Measurements from ENCODE around the gene BTN3A1. TPM values are rescaled to one million over a fixed set of nuclear protein-coding genes. Genes with fewer than 3 reads are reported as not detected.
"Not testable (repeated sequence)": the region's sequence is repeated elsewhere in the genome, so short reads cannot be mapped to it uniquely, and the experiment has no call there.

Gene BTN3A1
- total RNA-seq, 2 experiments from 2014 or later, result 100 to 103 TPM

- no peaks in the 10 kb centered on the region for H3K27me3 Mint-ChIP-seq
- CTCF ChIA-PET, result no interaction called here
- DNase-seq, result peak; percentile 59
- POLR2A ChIA-PET, result interaction anchor here (1.0 to 1.3 kb wide), 3 partner anchors 10 to 119 kb away, joined by 3 to 5 read pairs (median 3); no protein-coding TSS in a partner anchor
- peaks cover 35% of the 10 kb centered on the region for H3K36me3 Mint-ChIP-seq (ENCODE audit: low read depth)
- peak overlapping the region; percentile 59 for H3K27ac Mint-ChIP-seq
- no peak overlapping the region for H3K4me3 Mint-ChIP-seq
- H3K4me1 Mint-ChIP-seq, result peaks cover 19% of the 10 kb centered on the region
- peaks cover 20% of the 10 kb centered on the region for H3K9me3 Mint-ChIP-seq
Measured at GRCh38 chr6:26421259-26422144, 19.4 kb downstream of the BTN3A1 start.

- CTCF ChIA-PET, result no interaction called here
Measured at GRCh38 chr6:26422329-26422728, 20.3 kb downstream of the BTN3A1 start.

GRCh38 chr6:26426691-26427450 is 24.8 kb downstream of the BTN3A1 start:
- Mint-ChIP-seq H3K36me3 (ENCODE audit: low read depth) (peaks cover 37% of the 10 kb centered on the region), H3K9me3 (no peaks in the 10 kb centered on the region), H3K27ac (no peak overlapping the region), H3K4me3 (no peak overlapping the region), H3K27me3 (no peaks in the 10 kb centered on the region), H3K4me1 (peaks cover 25% of the 10 kb centered on the region)
- no peak for DNase-seq
- CTCF ChIA-PET, result no interaction called here
- POLR2A ChIA-PET, result interaction anchor here (1.1 to 1.2 kb wide), 2 partner anchors 15 to 47 kb away, joined by 3 read pairs; no protein-coding TSS in a partner anchor

More at GRCh38 chr6:26422329-26422728, 20.3 kb downstream of the BTN3A1 start:
- Mint-ChIP-seq H3K36me3 (ENCODE audit: low read depth) (peaks cover 37% of the 10 kb centered on the region), H3K9me3 (peaks cover 13% of the 10 kb centered on the region), H3K4me1 (peaks cover 24% of the 10 kb centered on the region), H3K27ac (no peak overlapping the region), H3K4me3 (no peak overlapping the region), H3K27me3 (no peaks in the 10 kb centered on the region)
- no peak for DNase-seq
- POLR2A ChIA-PET, result no interaction called here

GRCh38 chr6:26427451-26427809 is 25.4 kb downstream of the BTN3A1 start:
- ChIA-PET POLR2A (no interaction called here), CTCF (no interaction called here)
- DNase-seq, result no peak
- peaks cover 40% of the 10 kb centered on the region for H3K36me3 Mint-ChIP-seq (ENCODE audit: low read depth)
- no peak overlapping the region for H3K4me3 Mint-ChIP-seq
- peaks cover 21% of the 10 kb centered on the region for H3K4me1 Mint-ChIP-seq
- H3K9me3 Mint-ChIP-seq, result no peaks in the 10 kb centered on the region
- H3K27me3 Mint-ChIP-seq, result no peaks in the 10 kb centered on the region
- no peak overlapping the region for H3K27ac Mint-ChIP-seq

- Mint-ChIP-seq H3K4me3 (no peak overlapping the region), H3K27ac (no peak overlapping the region), H3K9me3 (no peaks in the 10 kb centered on the region), H3K27me3 (no peaks in the 10 kb centered on the region), H3K36me3 (ENCODE audit: low read depth) (peaks cover 38% of the 10 kb centered on the region), H3K4me1 (peaks cover 18% of the 10 kb centered on the region)
- CTCF ChIA-PET, result no interaction called here
- POLR2A ChIA-PET, result interaction anchor here (0.9 kb wide), 1 partner anchor 104 kb away, joined by 3 read pairs; no protein-coding TSS in a partner anchor
- no peak for DNase-seq
Measured at GRCh38 chr6:26428206-26428605, 26.1 kb downstream of the BTN3A1 start.

- Mint-ChIP-seq H3K4me1 (peaks cover 7% of the 10 kb centered on the region), H3K27me3 (no peaks in the 10 kb centered on the region), H3K36me3 (ENCODE audit: low read depth) (peaks cover 41% of the 10 kb centered on the region), H3K9me3 (peaks cover 13% of the 10 kb centered on the region), H3K27ac (no peak overlapping the region), H3K4me3 (no peak overlapping the region)
- ChIA-PET CTCF (interaction anchor here (1.5 kb wide), 1 partner anchor 89 kb away, joined by 4 read pairs; no protein-coding TSS in a partner anchor), POLR2A (interaction anchor here (1.3 kb wide), 1 partner anchor 10 kb away, joined by 5 read pairs; no protein-coding TSS in a partner anchor)
- DNase-seq, result no peak
Measured at GRCh38 chr6:26430787-26431186, 28.7 kb downstream of the BTN3A1 start.

GRCh38 chr6:26431258-26432172 is 29.4 kb downstream of the BTN3A1 start:
- POLR2A ChIA-PET, result interaction anchor here (1.3 kb wide), 1 partner anchor 10 kb away, joined by 5 read pairs; no protein-coding TSS in a partner anchor
- no peak for DNase-seq
- Mint-ChIP-seq H3K4me3 (no peak overlapping the region), H3K27me3 (no peaks in the 10 kb centered on the region), H3K36me3 (ENCODE audit: low read depth) (peaks cover 35% of the 10 kb centered on the region), H3K9me3 (peaks cover 13% of the 10 kb centered on the region), H3K4me1 (peaks cover 7% of the 10 kb centered on the region), H3K27ac (no peak overlapping the region)
- CTCF ChIA-PET, result interaction anchor here (1.5 kb wide), 1 partner anchor 90 kb away, joined by 4 read pairs; no protein-coding TSS in a partner anchor

GRCh38 chr6:26432627-26433201 is 30.6 kb downstream of the BTN3A1 start:
- Mint-ChIP-seq H3K9me3 (peaks cover 13% of the 10 kb centered on the region), H3K27me3 (no peaks in the 10 kb centered on the region), H3K4me3 (no peak overlapping the region), H3K4me1 (no peaks in the 10 kb centered on the region), H3K27ac (no peak overlapping the region), H3K36me3 (ENCODE audit: low read depth) (peaks cover 28% of the 10 kb centered on the region)
- no peak for DNase-seq
- ChIA-PET CTCF (no interaction called here), POLR2A (no interaction called here)

GRCh38 chr6:26433680-26434079 is 31.6 kb downstream of the BTN3A1 start:
- Mint-ChIP-seq H3K36me3 (ENCODE audit: low read depth) (peaks cover 23% of the 10 kb centered on the region), H3K9me3 (peaks cover 13% of the 10 kb centered on the region)
- DNase-seq, H3K4me1 Mint-ChIP-seq, H3K4me3 Mint-ChIP-seq, CTCF ChIA-PET, H3K27ac Mint-ChIP-seq, H3K27me3 Mint-ChIP-seq, POLR2A ChIA-PET: not testable (repeated sequence)

- Mint-ChIP-seq H3K27me3 (no peaks in the 10 kb centered on the region), H3K36me3 (ENCODE audit: low read depth) (peaks cover 28% of the 10 kb centered on the region), H3K4me3 (no peak overlapping the region), H3K4me1 (peaks cover 17% of the 10 kb centered on the region), H3K9me3 (peaks cover 13% of the 10 kb centered on the region), H3K27ac (no peak overlapping the region)
- ChIA-PET CTCF (no interaction called here), POLR2A (no interaction called here)
- no peak for DNase-seq
Measured at GRCh38 chr6:26436018-26436417, 33.9 kb downstream of the BTN3A1 start.

- POLR2A ChIA-PET, result no interaction called here
- Mint-ChIP-seq H3K4me3 (no peak overlapping the region), H3K9me3 (peaks cover 13% of the 10 kb centered on the region), H3K4me1 (peaks cover 25% of the 10 kb centered on the region), H3K27ac (no peak overlapping the region), H3K27me3 (no peaks in the 10 kb centered on the region), H3K36me3 (ENCODE audit: low read depth) (peaks cover 22% of the 10 kb centered on the region)
- CTCF ChIA-PET, result no interaction called here
- no peak for DNase-seq
Measured at GRCh38 chr6:26437550-26437949, 35.5 kb downstream of the BTN3A1 start.

GRCh38 chr6:26438000-26438399 is 35.9 kb downstream of the BTN3A1 start:
- CTCF ChIA-PET, result no interaction called here

More at GRCh38 chr6:26438000-26438399, 35.9 kb downstream of the BTN3A1 start:
- POLR2A ChIA-PET, result interaction anchor here (3.0 kb wide), 1 partner anchor 36 kb away, joined by 20 read pairs; no protein-coding TSS in a partner anchor
- no peak overlapping the region for H3K4me3 Mint-ChIP-seq
- DNase-seq, result no peak
- H3K9me3 Mint-ChIP-seq, result peaks cover 13% of the 10 kb centered on the region
- peaks cover 27% of the 10 kb centered on the region for H3K36me3 Mint-ChIP-seq (ENCODE audit: low read depth)
- no peak overlapping the region for H3K27ac Mint-ChIP-seq
- no peaks in the 10 kb centered on the region for H3K27me3 Mint-ChIP-seq
- H3K4me1 Mint-ChIP-seq, result peaks cover 28% of the 10 kb centered on the region

Data from activated CD4-positive, alpha-beta memory T cell treated with anti-CD3 and anti-CD28 coated beads, Interleukin-2, amount 10 ng/mL, durations not matched to agents 7 days and 5 days (primary cell).